Heart left ventricle (tissue), 13 donors: ENCODE results near the gene IQCH.

ENCODE experiments used
- POLR2A ChIP-seq, 2 donors: fragments of 450-650 bp; IDR thresholded peaks; one replicate each; pipeline ENCODE4 v1.6.1; 2017; ENCODE audit warnings: antibody characterized with exemption in 2 of 2, mild to moderate bottlenecking in 2 of 2, moderate library complexity in 2 of 2
- TF ChIP-seq, protein P1 (sequence below), 12 donors: fragments of 200-600 bp; sonication (generic) in 4 of 12; IDR thresholded peaks; one replicate each; pipeline versions ENCODE4 v1.5.0 to v1.8.0; 2018 to 2022; ENCODE audit warnings: antibody characterized with exemption in 12 of 12, mild to moderate bottlenecking in 5 of 12
- donor health status: ischemic (EF 13 %, LVEDD 7.1; RV severe dilation, severe dysfunction).
- donor health status: DM: no; HTN: yes; CAD: no.
- donor health status: DM: no; HTN: no; CAD: no.
- donor health status: ischemic (EF 25% LVEDD 6.9; RV normal size, moderate dysfunction).
- donor health status: ischemic (EF 25% LVEDD 5.7; RV mildly dilated, moderate dysfunction).
- donor health status: ischemic (EF 35%, LVEDD 5.7; RV mildly dilated, moderate dysfunction).
- donor health status: nonischemic (EF 11% LVEDD 7.7; RV severe dilation, severe dysfunction).
- donor health status: DM: yes; HTN: yes; CAD: no.
- donor health status: PGD.
- donor health status: ischemic (EF 29% LVEDD 5.4; RV normal size, mild dysfunction).
- donor health status: nonischemic (EF 23%, LVEDD 6.1; RV moderate dilation, normal function).

DNA sequence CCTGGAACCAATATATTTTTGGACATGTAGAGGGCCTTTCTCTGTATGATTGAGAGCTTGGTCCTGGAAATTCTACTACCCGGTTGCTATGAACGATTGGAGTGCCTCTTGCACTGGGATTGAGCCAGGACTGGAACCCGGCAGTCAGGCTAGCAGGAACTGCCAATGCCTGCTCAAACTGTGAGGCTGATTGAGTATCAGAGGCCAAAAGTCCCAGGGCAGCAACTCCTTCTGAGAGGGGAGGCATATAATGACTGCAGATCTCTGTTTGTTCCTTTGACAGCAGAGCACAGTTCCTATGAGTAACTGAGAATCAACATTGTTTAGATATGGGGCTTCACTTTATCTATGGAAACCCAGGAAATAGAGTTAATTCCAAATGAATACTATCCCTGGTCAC lies 12.9 kb downstream of the IQCH start:
- TF ChIP-seq, protein P1, sequence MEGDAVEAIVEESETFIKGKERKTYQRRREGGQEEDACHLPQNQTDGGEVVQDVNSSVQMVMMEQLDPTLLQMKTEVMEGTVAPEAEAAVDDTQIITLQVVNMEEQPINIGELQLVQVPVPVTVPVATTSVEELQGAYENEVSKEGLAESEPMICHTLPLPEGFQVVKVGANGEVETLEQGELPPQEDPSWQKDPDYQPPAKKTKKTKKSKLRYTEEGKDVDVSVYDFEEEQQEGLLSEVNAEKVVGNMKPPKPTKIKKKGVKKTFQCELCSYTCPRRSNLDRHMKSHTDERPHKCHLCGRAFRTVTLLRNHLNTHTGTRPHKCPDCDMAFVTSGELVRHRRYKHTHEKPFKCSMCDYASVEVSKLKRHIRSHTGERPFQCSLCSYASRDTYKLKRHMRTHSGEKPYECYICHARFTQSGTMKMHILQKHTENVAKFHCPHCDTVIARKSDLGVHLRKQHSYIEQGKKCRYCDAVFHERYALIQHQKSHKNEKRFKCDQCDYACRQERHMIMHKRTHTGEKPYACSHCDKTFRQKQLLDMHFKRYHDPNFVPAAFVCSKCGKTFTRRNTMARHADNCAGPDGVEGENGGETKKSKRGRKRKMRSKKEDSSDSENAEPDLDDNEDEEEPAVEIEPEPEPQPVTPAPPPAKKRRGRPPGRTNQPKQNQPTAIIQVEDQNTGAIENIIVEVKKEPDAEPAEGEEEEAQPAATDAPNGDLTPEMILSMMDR (IDR thresholded peaks at IDR 0.05) = no peak
- TF ChIP-seq POLR2A (IDR thresholded peaks at IDR 0.05) = no peak
